GM18867 (cell line): ENCODE measurements around the gene DCAF12.
"Not testable (repeated sequence)": the region's sequence is repeated elsewhere in the genome, so short reads cannot be mapped to it uniquely, and the experiment has no call there.

Experiments used
- ATAC-seq: cut with Tn5 transposase; IDR thresholded peaks from one replicate; pipeline ENCODE4 v1.9.1; 2021; ENCODE audit warnings: mild to moderate bottlenecking, moderate library complexity; ENCODE audit not compliant: unreplicated experiment

The DCAF12 gene

DNA sequence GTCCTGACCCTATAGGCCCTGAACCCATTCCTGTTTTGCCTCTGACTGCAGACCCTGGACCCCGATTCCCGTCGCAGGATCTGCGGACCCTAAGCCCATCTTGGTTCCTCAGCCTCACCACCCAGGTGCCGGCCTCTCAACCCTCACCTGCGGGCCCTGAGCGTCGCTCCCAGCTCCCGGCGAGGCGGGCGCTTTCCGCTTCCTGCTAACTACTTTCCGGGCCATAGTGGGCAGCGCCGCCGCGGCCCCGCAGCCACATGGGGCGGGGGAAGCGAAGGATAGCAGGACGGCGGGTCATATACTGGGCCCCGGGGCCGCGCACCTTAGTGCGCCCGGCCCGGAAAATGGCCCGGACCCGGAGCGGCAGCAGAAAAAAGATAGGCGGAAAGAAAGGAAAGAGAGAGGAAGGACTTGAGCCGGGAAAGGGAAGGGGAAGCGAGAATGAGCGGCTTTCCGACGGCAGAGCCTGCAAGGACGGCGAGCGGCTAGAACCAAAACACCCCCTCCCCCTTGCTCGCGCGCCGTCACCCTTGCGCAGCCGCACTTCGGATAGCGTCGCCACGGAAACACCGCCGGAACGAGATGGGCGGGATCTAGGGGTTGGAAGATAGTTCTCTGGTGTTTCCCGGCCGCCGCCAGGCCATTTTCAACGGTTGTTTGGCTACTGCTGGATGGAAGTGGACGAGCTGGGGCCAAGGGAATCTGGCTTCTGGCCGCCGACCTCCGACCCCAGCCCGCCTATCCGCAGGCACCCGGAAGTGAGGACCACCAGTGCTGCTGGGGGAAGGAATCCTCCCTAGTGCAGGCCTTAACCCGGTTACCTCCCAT lies at the start of gene DCAF12:
DCAF12 (minus strand) TSS at position 492 of the 828 bp plus-strand sequence; CDS start at position 225, 267 bp downstream.
- peak; percentile 80 for ATAC-seq

DNA sequence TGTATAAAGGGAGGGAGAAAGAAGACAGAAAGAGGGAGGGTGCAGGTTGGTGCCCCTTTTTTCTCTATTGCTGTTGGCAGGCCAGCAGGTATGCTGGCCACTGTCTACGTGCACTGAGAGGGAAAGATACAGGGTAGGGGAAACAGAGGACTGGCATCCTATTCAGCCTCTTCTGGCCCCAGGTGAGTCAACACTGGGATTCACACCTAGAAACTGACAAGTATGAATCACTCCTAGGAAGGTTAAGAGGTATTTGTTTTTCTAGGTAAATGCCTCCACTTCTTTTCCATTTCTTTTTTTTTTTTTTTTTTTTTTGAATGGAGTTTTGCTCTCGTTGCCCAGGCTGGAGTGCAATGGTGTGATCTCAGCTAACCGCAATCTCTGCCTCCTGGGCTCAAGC lies 49.6 kb upstream of the DCAF12 start:
- no peak for ATAC-seq

DNA sequence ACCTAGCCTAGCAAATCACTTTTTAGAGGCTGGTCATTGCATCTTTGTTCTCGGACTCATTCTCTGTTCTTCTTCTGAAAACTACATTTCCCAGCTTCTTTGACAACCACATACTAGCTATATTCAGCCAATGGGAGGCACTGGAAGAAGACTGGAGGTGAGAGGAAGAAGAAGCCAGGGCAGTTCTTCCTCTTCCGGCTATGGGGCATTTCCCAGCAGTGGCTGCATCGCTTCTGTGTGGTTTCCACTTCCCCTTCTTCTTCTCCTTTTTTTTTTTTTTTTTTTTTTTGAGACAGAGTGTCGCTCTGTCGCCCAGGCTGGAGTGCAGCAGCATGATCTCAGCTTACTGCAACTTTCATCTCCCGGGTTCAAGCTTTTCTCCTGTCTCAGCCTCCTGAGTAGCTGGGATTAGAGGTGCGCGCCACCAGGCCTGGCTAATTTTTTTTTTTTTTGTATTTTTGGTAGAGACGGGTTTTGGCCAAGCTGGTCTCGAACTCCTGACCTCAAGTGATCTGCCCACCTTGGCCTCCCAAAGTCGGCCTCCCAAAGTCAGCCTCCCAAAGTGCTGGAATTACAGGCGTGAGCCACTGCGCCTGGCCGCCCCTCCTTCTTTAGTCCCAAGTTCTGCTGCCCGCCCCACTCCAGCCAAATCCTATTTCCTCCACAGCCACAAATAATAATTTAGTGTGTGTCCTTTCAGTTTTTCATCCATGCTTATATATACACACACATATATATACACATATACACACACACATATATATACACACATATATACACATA lies 45.4 kb upstream of the DCAF12 start:
- ATAC-seq = peak; percentile 79

DNA sequence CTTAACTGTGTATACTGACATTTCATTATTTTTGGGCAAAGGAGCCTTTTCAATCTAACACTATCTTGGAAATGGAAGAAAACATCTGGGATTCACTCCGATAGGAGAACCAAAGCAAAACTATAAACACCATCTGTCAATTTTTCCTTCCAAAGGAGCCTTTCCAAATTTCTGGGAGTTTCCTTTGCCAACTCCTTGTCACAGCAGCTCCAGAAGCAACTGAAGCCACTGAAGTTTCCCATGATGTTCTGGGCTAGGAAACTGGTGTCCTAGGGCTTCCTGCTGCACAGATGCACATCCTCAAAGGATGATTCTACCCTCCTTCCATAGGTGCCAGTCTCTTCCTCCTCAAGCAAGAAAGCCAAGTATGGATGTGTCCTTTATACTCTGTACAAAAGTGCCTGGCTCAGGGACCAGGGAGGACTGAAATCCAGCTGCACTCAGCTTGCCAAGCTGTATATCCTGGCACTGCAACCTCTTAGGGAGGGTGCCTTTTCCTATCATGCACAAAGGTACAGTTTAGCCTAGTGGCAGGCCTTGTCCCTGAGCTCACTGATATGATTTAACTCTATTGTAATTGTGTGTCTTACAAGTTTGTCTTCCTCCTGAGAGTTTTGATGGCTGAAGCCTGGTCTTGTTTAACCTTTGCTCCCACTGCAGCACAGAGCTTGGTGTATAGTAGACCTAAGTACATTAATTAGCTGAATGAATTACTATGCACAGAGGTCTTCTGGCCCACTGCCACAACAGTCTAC lies 43.9 kb upstream of the DCAF12 start:
- no peak for ATAC-seq

DNA sequence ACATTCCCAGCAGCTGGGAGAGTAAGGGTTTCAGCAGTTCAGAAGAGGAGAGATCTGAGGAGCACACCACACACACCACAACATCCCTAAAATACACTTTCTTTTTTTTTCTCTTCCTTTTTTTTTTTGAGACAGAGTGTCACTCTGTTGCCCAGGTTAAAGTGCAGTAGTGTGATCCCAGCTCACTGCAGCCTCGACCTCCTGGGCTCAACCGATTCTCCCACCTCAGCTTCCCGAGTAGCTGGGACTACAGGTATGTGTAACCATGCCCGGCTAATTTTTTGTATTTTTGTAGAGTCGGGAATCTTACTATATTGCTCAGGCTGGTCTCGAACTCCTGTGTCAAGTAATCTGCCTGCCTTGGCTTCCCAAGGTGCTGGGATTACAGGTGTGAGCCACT lies 42.6 kb upstream of the DCAF12 start:
- ATAC-seq = no peak

DNA sequence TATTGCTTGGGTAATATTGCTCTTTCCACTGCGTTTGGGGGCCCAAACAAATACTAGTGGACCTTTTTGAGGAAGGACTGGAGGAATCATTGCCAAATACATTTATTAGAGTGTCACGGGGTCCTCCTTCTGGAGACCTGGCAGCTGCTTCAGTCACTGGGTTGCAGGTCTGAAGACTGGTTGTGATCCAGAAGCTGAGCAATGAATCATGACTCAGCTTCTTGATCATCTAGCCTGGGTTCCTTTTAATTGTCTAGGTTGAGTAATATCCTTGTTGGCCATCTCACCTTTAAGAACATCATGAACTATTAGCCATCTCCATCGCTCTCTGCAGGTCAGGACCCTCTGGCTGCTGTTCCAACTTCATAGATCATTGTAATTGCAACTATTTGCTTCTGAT lies 36.9 kb upstream of the DCAF12 start:
- no peak for ATAC-seq

DNA sequence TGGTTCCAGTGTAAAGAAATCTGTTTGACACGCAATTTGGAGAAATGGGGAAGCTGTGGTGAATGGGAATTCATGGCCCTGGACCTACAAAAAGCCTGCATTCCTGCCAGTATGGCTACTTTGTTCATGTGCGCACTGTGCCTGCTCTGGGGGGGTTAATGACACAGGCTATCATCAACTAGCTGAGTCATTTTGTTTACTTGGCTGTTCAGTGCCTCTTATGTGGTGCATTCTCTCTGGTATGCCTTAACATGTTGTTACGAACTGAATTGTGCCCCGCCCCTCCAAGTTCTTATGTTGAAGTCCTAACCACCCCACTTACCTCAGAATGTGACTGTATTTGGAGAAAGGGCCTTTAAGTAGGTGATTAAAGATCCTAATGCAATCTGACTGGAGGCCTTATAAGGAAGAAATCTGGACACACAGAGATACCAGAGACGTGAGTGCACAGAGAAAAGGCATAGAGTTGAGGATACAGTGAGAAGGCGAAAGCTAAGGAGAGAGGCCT lies 31.9 kb upstream of the DCAF12 start:
- no peak for ATAC-seq

DNA sequence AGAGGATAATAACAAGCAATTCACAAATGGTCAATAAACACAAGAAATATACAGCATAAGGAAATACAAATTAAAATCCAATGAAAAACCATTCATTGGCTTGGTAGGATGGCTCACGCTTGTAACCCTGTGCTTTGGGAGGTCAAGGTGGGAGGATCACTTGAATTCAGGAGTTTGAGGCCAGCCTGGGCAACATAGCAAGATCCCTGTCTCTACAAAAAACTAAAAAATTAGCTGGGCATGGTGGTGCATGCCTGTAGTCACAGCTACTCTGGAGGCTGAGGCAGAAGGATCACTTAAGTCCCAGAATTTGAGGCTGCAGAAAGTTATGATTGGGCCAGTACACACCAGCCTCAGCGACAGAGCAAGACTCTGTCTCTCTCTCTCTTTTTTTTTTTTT lies 31.4 kb upstream of the DCAF12 start:
- ATAC-seq = no peak

DNA sequence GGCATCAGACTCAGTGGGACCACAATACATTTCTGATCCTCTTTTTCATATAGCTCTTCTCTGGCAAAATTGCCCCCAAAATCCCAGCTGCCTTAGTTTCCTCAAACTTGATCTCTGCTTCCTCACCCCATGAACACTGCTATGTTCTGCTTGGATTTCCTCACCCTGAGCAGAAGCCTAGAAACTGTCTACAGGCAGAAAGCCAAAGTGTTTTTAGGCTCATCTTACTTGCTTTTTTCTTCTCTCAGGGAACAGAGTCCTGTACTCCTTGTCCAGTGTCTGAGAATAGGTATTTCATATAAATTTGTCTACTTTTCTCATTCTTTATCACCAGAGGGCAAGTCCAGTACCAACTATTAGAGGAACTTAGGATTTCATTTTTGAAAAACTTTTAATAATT lies 30.8 kb upstream of the DCAF12 start:
- no peak for ATAC-seq

DNA sequence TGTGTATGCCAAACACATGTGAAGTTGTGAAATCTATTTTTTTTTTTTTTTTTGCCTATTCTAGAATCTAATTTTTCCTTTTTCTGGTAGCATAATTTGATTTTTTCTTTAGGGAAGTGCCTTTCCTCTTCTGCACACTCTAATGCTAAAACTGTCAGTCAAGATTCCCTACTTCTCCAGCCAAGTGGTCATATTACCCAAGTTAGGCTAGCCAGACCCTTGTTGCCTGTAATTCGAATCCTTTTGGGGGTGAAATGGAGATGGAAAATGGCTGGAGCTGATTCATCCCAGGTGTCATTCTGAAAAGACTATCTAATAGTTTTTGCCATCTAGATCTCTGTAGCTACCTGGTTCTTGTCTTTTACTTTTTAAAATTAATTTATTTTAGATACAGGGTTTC lies 27.6 kb upstream of the DCAF12 start:
- ATAC-seq = no peak

DNA sequence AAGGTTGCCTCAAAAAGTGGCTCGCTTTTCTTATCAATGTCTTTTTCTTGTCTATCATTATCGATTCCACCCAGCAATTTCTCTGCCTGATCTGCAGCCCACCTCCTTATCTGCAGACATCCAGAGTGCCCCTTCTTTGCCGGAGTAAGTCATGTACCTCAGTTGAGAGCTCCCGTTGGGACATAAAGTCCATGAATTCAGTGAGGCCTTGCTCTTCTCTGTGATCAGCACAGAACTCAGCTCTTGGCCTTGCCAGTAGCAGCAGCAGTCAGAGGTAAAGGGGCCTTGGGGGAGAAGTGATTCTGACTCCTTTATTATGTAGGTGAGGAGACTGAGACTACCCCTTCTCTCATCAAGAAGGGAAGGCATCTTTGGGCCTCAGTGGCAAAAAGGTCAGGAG lies 24.9 kb upstream of the DCAF12 start:
- no peak for ATAC-seq

DNA sequence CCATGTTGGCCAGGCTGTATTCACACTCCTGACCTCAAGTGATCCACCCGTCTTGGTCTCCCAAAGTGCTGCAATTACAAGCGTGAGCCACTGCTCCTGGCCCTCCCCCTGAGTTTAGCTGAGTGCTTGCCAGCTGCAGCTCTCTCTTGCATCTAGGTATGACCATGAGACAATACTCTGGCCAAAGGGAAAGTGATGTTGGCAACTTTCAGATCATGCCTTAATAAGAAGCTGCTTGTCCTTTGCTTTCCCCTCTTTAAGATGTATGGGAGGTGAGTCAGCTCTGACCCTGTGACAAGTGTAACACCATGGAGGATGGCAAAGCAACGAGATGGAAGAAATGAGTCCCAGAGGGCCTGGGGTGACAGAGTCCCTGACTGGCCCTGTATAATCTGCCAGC lies 18.7 kb upstream of the DCAF12 start:
- no peak for ATAC-seq

DNA sequence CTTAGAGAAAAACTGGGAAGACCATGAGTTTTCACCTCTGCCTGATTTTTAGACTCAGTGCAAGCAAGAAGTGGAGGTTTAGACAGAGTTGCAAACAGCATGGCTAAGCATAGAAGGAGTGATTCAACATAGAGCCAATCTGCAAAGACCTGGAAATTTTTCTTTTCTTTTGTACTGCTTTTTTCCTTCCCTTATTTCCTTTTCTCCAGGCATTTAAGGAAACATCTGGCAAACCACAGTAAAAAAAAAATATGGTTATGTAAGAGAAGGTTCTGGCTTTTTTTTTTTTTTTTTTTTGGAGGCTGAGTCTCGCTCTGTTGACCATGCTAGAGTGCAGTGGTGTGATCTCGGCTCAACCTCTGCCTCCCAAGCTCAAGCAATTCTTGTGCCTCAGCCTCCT lies 16.6 kb upstream of the DCAF12 start:
- ATAC-seq = no peak

DNA sequence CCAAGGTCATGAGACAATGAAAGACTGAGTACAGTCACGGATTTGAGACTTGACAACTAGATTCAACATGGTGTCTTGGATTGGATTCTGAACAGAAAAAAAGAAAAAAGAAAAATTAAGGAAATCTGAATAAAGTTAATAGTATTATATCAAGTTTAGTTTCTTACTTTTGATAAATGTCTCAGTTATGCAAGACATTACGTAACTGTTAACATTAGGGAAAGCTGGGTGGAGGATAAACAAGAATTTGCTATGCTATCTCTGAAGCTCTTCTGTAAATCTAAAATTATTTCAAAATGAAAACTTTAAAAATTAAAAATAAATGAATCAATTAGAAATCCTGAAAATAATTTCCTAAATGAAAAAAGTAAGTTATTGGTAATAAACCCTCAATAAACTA lies 14.4 kb upstream of the DCAF12 start:
- ATAC-seq = no peak

DNA sequence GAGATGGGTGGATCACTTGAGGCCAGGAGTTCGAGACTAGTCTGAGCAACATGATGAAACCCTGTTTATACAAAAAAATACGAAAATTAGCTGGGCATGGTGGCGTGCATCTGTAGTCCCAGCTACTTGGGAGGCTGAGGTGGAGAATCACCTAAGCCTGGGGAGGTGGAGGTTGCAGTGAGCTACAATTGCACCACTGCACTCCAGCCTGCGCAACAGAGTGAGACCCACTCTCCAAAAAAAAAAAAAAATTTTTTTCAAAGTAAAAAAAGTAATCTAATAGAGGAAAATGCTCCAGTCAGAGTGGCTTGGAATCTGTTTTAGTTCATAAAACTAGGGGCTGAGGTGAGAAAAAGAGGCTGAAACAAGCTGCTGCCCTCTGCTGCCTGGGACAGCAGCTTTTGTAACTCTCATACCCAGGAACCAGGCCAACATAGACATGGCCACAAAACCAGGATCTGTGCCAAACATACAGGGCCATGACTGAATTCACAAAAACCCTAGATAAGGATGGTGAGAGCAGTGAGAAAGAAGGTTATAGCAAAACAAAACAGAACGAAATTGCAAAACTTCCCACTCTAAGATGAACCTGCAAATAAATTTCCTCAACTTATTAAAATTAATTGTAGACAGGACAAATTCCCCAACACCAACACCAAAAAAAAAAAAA lies 13.1 kb upstream of the DCAF12 start:
- no peak for ATAC-seq

DNA sequence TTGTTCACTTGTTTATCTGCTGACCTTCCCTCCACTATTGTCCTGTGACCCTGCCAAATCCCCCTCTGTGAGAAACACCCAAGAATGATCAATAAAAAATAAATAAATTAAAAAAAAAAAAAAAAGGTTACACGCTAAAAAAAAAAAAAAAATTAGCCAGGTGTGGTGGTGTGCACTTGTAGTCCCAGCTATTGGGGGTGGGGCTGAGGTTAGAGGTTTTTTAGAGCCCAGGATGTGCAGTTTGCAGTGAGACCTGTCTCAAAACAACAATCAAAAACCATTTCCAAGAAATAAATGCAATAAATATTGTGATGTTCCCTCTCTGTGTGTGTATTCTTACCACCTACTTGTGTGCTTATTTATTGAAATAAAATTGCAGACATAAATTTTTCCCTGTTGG lies 12.1 kb upstream of the DCAF12 start:
- not testable (repeated sequence) for ATAC-seq

DNA sequence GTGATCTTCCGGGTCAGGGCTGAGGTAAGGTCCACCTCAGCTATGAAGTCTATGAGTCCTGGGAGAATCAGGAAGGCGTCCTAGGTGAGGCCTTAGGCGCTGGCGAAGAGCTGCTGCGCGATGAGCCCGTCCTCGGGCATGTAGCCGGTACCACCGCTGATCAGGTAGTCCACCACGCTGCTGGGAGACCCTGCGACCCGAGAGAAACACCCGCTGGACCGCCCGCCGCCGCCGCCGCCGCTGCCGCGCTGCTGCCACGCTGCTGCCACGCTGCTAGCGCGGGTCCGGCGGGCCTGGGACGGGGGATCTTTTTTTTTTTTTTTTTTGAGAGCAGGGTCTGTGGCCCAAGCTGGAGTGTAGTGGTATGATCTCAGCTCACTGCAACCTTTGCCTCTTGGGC lies 8.0 kb upstream of the DCAF12 start:
- ATAC-seq = no peak

DNA sequence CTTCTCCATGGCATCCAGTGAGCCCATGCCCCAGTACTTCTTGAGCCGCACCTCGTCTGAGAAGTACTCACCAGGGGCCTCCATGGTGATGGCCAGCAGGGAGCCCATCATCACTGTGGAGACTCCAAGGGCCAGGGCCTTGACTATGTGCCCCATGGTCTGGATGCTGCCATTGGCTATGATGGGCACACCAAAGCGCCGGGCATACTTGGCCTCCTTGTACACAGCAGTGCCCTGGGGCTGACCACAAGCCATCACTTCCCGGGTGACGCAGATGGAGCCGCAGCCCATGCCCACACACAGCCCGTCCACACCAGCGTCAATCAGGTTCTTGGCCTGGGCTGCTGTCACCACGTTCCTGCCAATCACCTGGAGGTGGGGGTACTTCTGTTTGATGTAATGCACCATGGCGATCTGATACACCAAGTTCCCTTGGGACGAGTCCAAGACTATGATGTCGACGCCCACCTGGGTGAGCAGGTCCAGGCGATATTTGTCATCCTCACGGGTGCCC lies 7.0 kb upstream of the DCAF12 start:
- no peak for ATAC-seq

DNA sequence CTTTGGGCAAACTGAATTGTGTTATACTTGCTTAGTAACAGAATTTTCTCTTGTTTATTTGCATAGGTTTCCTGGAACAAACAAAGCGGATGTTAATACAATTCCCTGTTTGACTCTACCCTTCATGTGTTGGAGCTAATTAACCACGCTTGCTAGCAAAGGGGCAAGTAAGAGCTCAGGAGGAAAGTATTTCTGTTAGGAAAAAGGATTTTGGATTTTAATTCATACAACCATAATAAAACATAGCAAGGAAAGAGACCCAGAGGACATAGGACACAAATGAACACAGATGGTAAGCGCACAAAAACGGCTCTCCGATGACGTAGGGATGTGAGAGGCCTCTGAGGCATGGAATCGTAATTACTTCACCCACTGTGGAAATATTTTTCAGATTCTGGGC lies 5.1 kb upstream of the DCAF12 start:
- ATAC-seq = no peak
